Loucy (cell line): Measurements from ENCODE around the gene IGFN1.

Experiments used
- H2AFZ ChIP-seq: fragments of 200-600 bp; sonication (generic); 2 replicates; pipeline ENCODE4 v1.6.0; 2016; ENCODE audit warnings: antibody characterized with exemption, mild to moderate bottlenecking, low read length, moderate library complexity
- H3F3A ChIP-seq: fragments of 200-600 bp; 2 replicates; pipeline ENCODE4 v1.6.0; 2016; ENCODE audit warnings: antibody characterized with exemption, low read depth, mild to moderate bottlenecking
- H3K27me3 ChIP-seq: fragments of 200-600 bp; sonication (generic); 2 replicates; pipeline ENCODE4 v1.6.1; 2014; ENCODE audit warnings: low read length, mild to moderate bottlenecking; ENCODE audit not compliant: insufficient read depth, poor library complexity, severe bottlenecking
- H3K36me3 ChIP-seq: fragments of 200-600 bp; sonication (generic); 2 replicates; pipeline ENCODE4 v1.6.1; 2016; ENCODE audit warnings: low read length; ENCODE audit not compliant: insufficient read depth
- H3K4me1 ChIP-seq: fragments of 200-600 bp; sonication (generic); 2 replicates; pipeline ENCODE4 v1.5.1; 2014; ENCODE audit warnings: low read length, mild to moderate bottlenecking; ENCODE audit not compliant: insufficient read depth, poor library complexity, severe bottlenecking
- H3K4me2 ChIP-seq: fragments of 200-600 bp; sonication (generic); 2 replicates; pipeline ENCODE4 v1.6.0; 2014; ENCODE audit warnings: antibody characterized with exemption, low read length, low read depth, mild to moderate bottlenecking; ENCODE audit not compliant: poor library complexity, severe bottlenecking
- H3K4me3 ChIP-seq: fragments of 200-600 bp; sonication (generic); 2 replicates; pipeline ENCODE4 v1.5.1; 2014; ENCODE audit warnings: low read length, mild to moderate bottlenecking, mixed read lengths; ENCODE audit not compliant: poor library complexity, severe bottlenecking
- H3K79me2 ChIP-seq: fragments of 200-600 bp; sonication (generic); 2 replicates; pipeline ENCODE4 v1.6.1; 2014; ENCODE audit warnings: low read length; ENCODE audit not compliant: insufficient read depth
- H3K9ac ChIP-seq: fragments of 200-600 bp; sonication (generic); 2 replicates; pipeline ENCODE4 v1.6.0; 2014; ENCODE audit warnings: mild to moderate bottlenecking, low read depth, low read length, moderate library complexity; ENCODE audit not compliant: poor library complexity, severe bottlenecking
- H3K9me2 ChIP-seq: fragments of 200-600 bp; sonication (generic); replicated peaks from 2 replicates; pipeline ENCODE4 v1.6.1; 2016; ENCODE audit warnings: low read depth, low read length, mixed read lengths
- H3K9me3 ChIP-seq: fragments of 200-600 bp; sonication (generic); 2 replicates; pipeline ENCODE4 v1.6.1; 2014; ENCODE audit warnings: mild to moderate bottlenecking, antibody characterized with exemption, low read length, low read depth; ENCODE audit not compliant: insufficient read depth
- H4K20me1 ChIP-seq: fragments of 200-600 bp; sonication (generic); 2 replicates; pipeline ENCODE4 v1.6.0; 2014; ENCODE audit warnings: antibody characterized with exemption, low read length, mild to moderate bottlenecking; ENCODE audit not compliant: insufficient read depth, poor library complexity, severe bottlenecking
- CTCF ChIP-seq: fragments of 200-600 bp; sonication (generic); conservative IDR thresholded peaks from 2 replicates; pipeline ENCODE4 v1.5.1; 2014; ENCODE audit warnings: mild to moderate bottlenecking, antibody characterized with exemption, low read length
- EZH2phosphoT487 ChIP-seq: fragments of 200-600 bp; IDR thresholded peaks from 2 replicates; pipeline ENCODE4 v1.6.1; 2018; ENCODE audit warnings: antibody characterized with exemption, mild to moderate bottlenecking, moderate library complexity, borderline replicate concordance

IGFN1 gene

DNA sequence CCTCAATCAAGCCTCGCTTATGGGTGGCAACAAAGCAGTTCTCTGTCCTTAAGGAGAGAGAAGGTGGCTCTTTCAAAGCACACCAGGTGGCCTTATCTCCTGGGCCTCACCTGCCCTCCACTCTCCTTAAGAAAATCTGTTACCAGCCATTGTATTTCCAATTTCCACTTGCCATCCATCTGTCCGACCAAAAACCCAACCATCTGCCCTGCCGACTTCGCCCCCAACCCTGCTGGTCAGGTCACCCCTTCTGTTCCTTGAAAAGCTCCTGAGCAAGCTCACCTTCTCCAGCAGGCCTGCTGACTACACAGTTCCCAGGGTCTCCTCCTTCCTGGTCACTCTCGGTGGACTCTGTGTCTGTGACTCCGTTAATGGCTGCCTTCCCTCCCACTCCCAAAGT is 619 bp upstream of the IGFN1 start:
- Histone ChIP-seq H3K9me2 (no peaks in the 10 kb centered on the region), H3K9me3 (no peaks in the 10 kb centered on the region), H3K9ac (no peak overlapping the region), H3K36me3 (no peaks in the 10 kb centered on the region), H3F3A (no peaks in the 10 kb centered on the region), H3K27me3 (no peaks in the 10 kb centered on the region), H2AFZ (no peak overlapping the region), H3K4me2 (no peak overlapping the region), H3K79me2 (no peaks in the 10 kb centered on the region), H4K20me1 (no peaks in the 10 kb centered on the region), H3K4me1 (no peaks in the 10 kb centered on the region), H3K4me3 (no peak overlapping the region)
- TF ChIP-seq EZH2phosphoT487, result no peak
- no peak for TF ChIP-seq CTCF

DNA sequence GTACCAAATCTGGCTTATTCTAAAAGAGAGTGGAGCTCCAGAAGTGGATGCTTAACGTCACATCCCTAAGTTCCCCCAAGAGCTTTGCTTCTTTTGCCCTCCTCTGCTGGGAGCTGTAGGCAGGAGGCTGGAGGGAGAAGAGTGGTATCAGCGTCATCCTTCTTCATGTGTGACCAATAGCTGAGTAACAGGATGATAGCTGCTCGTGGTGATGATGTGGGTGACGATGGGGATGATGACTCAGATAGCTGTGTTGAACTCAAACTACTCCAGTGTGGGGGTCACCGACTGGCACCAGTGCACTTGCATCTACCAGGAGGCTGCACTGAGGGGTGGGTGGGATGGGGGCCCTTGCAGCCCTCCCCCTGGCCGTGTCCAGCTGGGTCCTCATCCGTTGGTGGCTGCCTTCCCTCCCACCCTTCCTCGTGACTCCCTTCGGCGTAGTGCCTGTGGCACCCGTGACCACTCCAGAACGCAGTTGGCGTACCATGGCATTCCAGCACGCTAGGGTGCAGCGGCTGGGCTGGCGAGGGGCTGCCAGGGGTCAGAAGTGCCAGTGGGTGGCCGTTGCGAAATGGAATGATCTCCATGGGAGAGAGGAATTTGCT is 1.1 kb downstream of the IGFN1 start:
- no peak overlapping the region for H3K4me2 ChIP-seq
- H3K4me3 ChIP-seq, result no peak overlapping the region
- no peaks in the 10 kb centered on the region for H3K9me2 ChIP-seq
- H3K9ac ChIP-seq, result no peak overlapping the region
- H3F3A ChIP-seq, result no peaks in the 10 kb centered on the region
- H2AFZ ChIP-seq, result no peak overlapping the region
- H3K9me3 ChIP-seq, result no peaks in the 10 kb centered on the region
- H3K79me2 ChIP-seq, result no peaks in the 10 kb centered on the region
- no peaks in the 10 kb centered on the region for H3K4me1 ChIP-seq
- H3K27me3 ChIP-seq, result no peaks in the 10 kb centered on the region
- TF ChIP-seq EZH2phosphoT487, result no peak
- no peak for TF ChIP-seq CTCF
- no peaks in the 10 kb centered on the region for H3K36me3 ChIP-seq
- H4K20me1 ChIP-seq, result no peaks in the 10 kb centered on the region

DNA sequence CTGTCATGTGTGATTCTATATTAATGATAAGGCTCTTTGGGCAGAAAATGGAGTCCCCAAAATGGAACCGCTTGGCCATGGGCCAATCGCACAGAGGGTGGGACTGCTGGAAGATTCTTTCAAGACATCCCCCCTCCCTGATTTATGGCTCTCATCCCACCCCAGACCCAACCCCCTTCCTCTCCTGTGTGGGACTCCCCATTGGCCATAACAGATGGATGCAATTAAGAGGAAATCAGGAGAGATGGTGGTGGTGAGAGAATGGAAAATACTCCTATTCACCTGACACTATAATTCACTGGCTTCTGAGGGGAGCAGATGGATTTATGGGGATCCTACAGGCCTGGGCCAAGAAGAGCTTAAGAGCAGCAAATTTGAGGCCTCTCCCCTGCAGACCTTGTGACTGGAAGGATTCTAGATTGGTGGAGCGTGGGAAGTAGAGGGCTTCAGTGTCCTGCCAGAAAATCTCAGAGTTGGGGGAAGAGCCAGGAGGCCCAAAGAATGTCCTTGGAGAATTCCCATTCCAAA is 1.7 kb downstream of the IGFN1 start:
- H4K20me1 ChIP-seq, result no peaks in the 10 kb centered on the region
- no peaks in the 10 kb centered on the region for H3F3A ChIP-seq
- H3K9me2 ChIP-seq, result no peaks in the 10 kb centered on the region
- no peaks in the 10 kb centered on the region for H3K9me3 ChIP-seq
- H3K4me2 ChIP-seq, result no peak overlapping the region
- H3K27me3 ChIP-seq, result no peaks in the 10 kb centered on the region
- H3K79me2 ChIP-seq, result no peaks in the 10 kb centered on the region
- TF ChIP-seq EZH2phosphoT487, result no peak
- TF ChIP-seq CTCF, result no peak
- H3K36me3 ChIP-seq, result no peaks in the 10 kb centered on the region
- H3K4me3 ChIP-seq, result no peak overlapping the region
- H2AFZ ChIP-seq, result no peak overlapping the region
- H3K4me1 ChIP-seq, result no peaks in the 10 kb centered on the region
- no peak overlapping the region for H3K9ac ChIP-seq
